Stimulated activated CD4-positive, alpha-beta T cell treated with anti-CD3 and anti-CD28 coated beads, TNF-alpha, amount 100 ng/mL, for 48 hours (primary cell): Measurements from ENCODE around the gene CCDC174.

Experiments
- DNase-seq, 3 donors: peaks; one replicate each; pipeline ENCODE4 v3.0.0-alpha.2; 2020; ENCODE audit warnings: low read depth in 3 of 3

CCDC174 gene

GRCh38 chr3:14701676-14702075, 50.1 kb downstream of the CCDC174 start:
- no peak for DNase-seq

GRCh38 chr3:14703128-14703750, 51.7 kb downstream of the CCDC174 start:
- no peak for DNase-seq

DNA sequence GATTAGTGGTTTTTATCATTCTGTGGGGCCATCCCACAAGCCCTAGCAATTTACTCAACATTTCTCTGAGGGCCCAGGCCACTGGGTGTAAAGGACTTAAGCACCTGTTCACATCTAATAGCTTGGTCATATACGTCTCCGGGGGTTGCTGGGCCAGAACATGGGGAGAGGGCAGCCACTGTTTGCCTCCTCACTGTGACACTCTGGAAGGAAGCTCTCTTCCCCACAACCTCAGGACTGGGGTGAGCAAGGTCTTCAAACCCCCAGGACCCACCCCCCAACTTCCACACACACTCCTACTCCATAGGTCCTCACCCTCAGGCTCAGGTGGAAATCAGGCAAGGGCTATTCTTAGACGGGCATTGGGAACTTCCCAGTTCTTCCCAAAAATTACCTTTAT, 52.2 kb downstream of the CCDC174 start:
- no peak for DNase-seq

DNA sequence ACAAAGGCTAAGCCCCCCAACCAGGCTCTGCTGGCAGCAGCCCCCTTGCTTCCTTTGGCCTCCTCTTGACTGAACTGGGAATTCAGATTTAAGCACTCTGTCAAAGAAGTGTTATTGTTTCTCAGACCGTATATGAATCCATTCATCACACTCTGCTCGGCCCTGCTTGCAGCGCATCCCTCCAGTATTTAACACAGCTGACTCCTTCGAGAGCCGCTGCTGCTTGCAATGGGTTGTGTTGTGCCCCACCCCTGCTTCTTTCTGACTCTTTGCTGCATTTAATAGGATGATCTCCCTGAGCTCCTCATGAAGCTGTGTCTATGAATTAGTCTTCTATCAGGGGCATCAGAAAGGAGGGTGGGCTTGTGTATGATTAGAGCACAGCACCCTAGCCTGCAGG, 54.5 kb downstream of the CCDC174 start:
- DNase-seq, result no peak

DNA sequence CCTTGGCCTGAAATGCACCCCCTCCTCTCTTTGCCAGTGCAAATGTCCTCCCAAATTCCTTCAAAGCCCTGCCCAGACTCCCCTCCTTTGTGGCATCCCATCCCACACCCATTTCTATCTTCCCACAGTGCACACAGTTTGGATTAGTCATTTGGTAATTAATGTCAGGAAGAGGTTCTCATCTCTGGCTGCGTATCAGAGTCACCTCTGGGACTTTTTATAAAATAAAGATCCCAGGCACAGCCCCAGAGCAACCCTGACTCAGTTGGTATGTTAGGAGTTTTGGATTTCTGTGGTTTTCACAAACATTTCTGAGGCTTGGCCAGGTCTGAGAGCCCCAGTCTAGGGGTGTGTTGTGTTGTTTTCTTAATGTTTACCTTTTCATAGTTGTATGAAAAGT, 65.0 kb downstream of the CCDC174 start:
- DNase-seq, result no peak

- DNase-seq, result no peak
These were observed 65.7 kb downstream of the CCDC174 start for GRCh38 chr3:14717307-14717706.

DNA sequence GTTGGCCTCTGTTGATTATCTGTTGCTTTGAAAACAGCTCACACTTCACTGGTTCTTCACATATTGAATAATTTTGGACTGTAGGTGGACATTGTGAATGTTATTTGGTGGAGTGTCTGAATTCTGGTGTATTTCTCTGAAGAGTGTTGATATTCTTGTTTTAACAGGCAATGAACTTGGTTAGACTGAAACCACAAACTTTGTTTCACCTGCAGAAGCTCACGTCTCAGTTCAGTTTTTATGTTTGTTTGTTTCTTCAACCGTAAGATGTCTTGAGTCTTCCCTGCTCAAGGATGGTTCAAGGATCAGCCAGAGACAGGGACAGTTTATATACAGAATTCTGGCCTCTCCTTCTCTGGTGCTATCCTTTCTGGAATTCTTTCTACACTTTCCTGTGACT, 67.0 kb downstream of the CCDC174 start:
- no peak for DNase-seq

- DNase-seq, result no peak
These were observed 67.4 kb downstream of the CCDC174 start for GRCh38 chr3:14719006-14719405.

- no peak for DNase-seq
These were observed 69.7 kb downstream of the CCDC174 start for GRCh38 chr3:14721126-14721864.
